H1 (cell line): ENCODE measurements around the gene BLCAP. TPM values are rescaled to one million over a fixed set of nuclear protein-coding genes. Genes with fewer than 3 reads are reported as not detected.

Source experiments
- CTCF ChIA-PET: fragments of 300-600 bp; sonication (Branson Sonifier 250); formaldehyde crosslinking; loops from one replicate; lab custom pipeline; 2021; ENCODE audit not compliant: partially characterized antibody; lab: Charles Lee
- POLR2A ChIA-PET: fragments of 300-600 bp; sonication (Branson Sonifier 250); formaldehyde crosslinking; loops from one replicate; lab custom pipeline; 2021; ENCODE audit warnings: inconsistent platforms; ENCODE audit not compliant: partially characterized antibody; lab: Charles Lee
- DNase-seq, 2 experiments: peaks; one replicate each; pipeline versions ENCODE4 v3.0.0 to v3.0.0-alpha.2; 2010 to 2022; ENCODE audit warnings: low spot score in 2 of 2, low read depth in 1 of 2, mixed read lengths in 1 of 2
- FAIRE-seq: peaks from 2 replicates; lab custom pipeline; 2011; peaks lifted over from hg19 to GRCh38; lab: Jason Lieb, UNC
- H2AFZ ChIP-seq: 2 replicates; pipeline ENCODE4 v1.8.1; 2012; ENCODE audit warnings: low read length, inconsistent platforms
- H2AK5ac ChIP-seq: 2 replicates; pipeline ENCODE4 v1.6.1; 2013; ENCODE audit warnings: low read depth, low read length
- H2BK120ac ChIP-seq: replicated peaks from 2 replicates; pipeline ENCODE3; 2013; ENCODE audit warnings: low read depth, low read length, inconsistent platforms
- H2BK12ac ChIP-seq: 2 replicates; pipeline ENCODE4 v1.6.1; 2013; ENCODE audit warnings: low read depth, low read length
- H2BK15ac ChIP-seq: 2 replicates; pipeline ENCODE4 v1.6.1; 2013; ENCODE audit warnings: low read length
- H2BK20ac ChIP-seq: 2 replicates; pipeline ENCODE4 v1.6.1; 2013; ENCODE audit warnings: low read length
- H2BK5ac ChIP-seq: 2 replicates; pipeline ENCODE4 v1.6.1; 2013; ENCODE audit warnings: low read depth, low read length
- H3K14ac ChIP-seq: 2 replicates; pipeline ENCODE4 v1.6.1; 2013; ENCODE audit warnings: inconsistent platforms; ENCODE audit not compliant: insufficient read length
- H3K18ac ChIP-seq: 2 replicates; pipeline ENCODE4 v1.6.1; 2013; ENCODE audit warnings: low read length; ENCODE audit errors: extremely low read depth
- H3K23ac ChIP-seq: 2 replicates; pipeline ENCODE4 v1.6.1; 2013; ENCODE audit warnings: inconsistent platforms; ENCODE audit not compliant: insufficient read length
- H3K23me2 ChIP-seq: 2 replicates; pipeline ENCODE4 v1.6.1; 2013; ENCODE audit warnings: low read depth, low read length
- H3K27ac ChIP-seq: 2 replicates; pipeline ENCODE4 v1.6.1; 2011; ENCODE audit warnings: low read depth, low read length, inconsistent platforms
- H3K27me3 ChIP-seq, 4 experiments: replicated peaks in 1 of 4; 1 replicate in 1 of 4; 2 replicates in 3 of 4; pipeline versions ENCODE4 v1.6.1 to v1.8.1; 2011 to 2013; ENCODE audit warnings: low read length in 3 of 4, mild to moderate bottlenecking in 3 of 4, inconsistent platforms in 2 of 4, mixed read lengths in 2 of 4, moderate library complexity in 1 of 4; ENCODE audit not compliant: control insufficient read depth in 3 of 4, insufficient read depth in 3 of 4; ENCODE audit errors: extremely low read depth in 1 of 4
- H3K36me3 ChIP-seq, 4 experiments: 2 replicates each; pipeline versions ENCODE4 v1.6.1 to v1.8.1; 2011 to 2013; ENCODE audit warnings: mild to moderate bottlenecking in 4 of 4, low read length in 3 of 4, moderate library complexity in 2 of 4, control low read depth in 1 of 4, inconsistent platforms in 1 of 4; ENCODE audit not compliant: insufficient read depth in 4 of 4, control insufficient read depth in 2 of 4
- H3K4ac ChIP-seq: replicated peaks from 2 replicates; pipeline ENCODE3; 2013; ENCODE audit warnings: low read length, low read depth, mixed read lengths, inconsistent platforms; ENCODE audit not compliant: insufficient read length
- H3K4me1 ChIP-seq, 4 experiments: replicated peaks in 1 of 4; 1 replicate in 1 of 4; 2 replicates in 3 of 4; pipeline versions ENCODE4 v1.6.1 to v1.8.1; 2011 to 2013; ENCODE audit warnings: low read length in 3 of 4, inconsistent platforms in 2 of 4, mixed read lengths in 1 of 4; ENCODE audit not compliant: insufficient read depth in 4 of 4, control insufficient read depth in 3 of 4
- H3K4me2 ChIP-seq, 2 experiments: 2 replicates each; pipeline versions ENCODE4 v1.6.1 to v1.8.1; 2011 to 2013; ENCODE audit warnings: low read depth in 2 of 2, low read length in 2 of 2, control low read depth in 1 of 2, inconsistent platforms in 1 of 2, mild to moderate bottlenecking in 1 of 2; ENCODE audit not compliant: insufficient read depth in 1 of 2
- H3K4me3 ChIP-seq, 4 experiments: fragments of 200-600, 300-600 bp in 1 of 4; sonication (generic), shearing (Covaris generic), sonication (Bioruptor Twin) in 1 of 4; 2 replicates each; pipeline versions ENCODE4 v1.5.1 to v1.8.1; 2011 to 2016; ENCODE audit warnings: low read length in 4 of 4, low read depth in 3 of 4, control low read depth in 2 of 4, inconsistent platforms in 2 of 4, mild to moderate bottlenecking in 2 of 4, mixed read lengths in 1 of 4, moderate library complexity in 1 of 4; ENCODE audit not compliant: insufficient read depth in 2 of 4; ENCODE audit errors: extremely low read depth in 1 of 4
- H3K56ac ChIP-seq: replicated peaks from 2 replicates; pipeline ENCODE3; 2013; ENCODE audit warnings: low read depth, mild to moderate bottlenecking, mixed read lengths, low read length, inconsistent platforms; ENCODE audit not compliant: insufficient read length
- H3K79me1 ChIP-seq: 2 replicates; pipeline ENCODE4 v1.6.1; 2013; ENCODE audit warnings: low read depth, low read length, control low read depth
- H3K79me2 ChIP-seq, 2 experiments: 2 replicates each; pipeline versions ENCODE4 v1.6.1 to v1.8.1; 2012 to 2013; ENCODE audit warnings: low read length in 2 of 2, mild to moderate bottlenecking in 2 of 2, inconsistent platforms in 1 of 2; ENCODE audit not compliant: insufficient read depth in 2 of 2, control insufficient read depth in 1 of 2
- H3K9ac ChIP-seq, 4 experiments: replicated peaks in 1 of 4; 1 replicate in 1 of 4; 2 replicates in 3 of 4; pipeline versions ENCODE4 v1.6.1 to v1.8.1; 2011 to 2013; ENCODE audit warnings: low read depth in 3 of 4, low read length in 3 of 4, control low read depth in 2 of 4, mild to moderate bottlenecking in 2 of 4, moderate library complexity in 2 of 4, inconsistent platforms in 1 of 4; ENCODE audit errors: extremely low read depth in 1 of 4
- H3K9me3 ChIP-seq, 2 experiments: 2 replicates each; pipeline versions ENCODE4 v1.6.1 to v1.8.1; 2012 to 2013; ENCODE audit warnings: mild to moderate bottlenecking in 2 of 2, moderate library complexity in 2 of 2, control low read depth in 1 of 2, inconsistent platforms in 1 of 2, low read depth in 1 of 2, low read length in 1 of 2, mixed read lengths in 1 of 2; ENCODE audit not compliant: insufficient read depth in 2 of 2
- H4K20me1 ChIP-seq, 2 experiments: replicated peaks in 1 of 2; 2 replicates each; pipeline versions ENCODE3 to v1.8.1; 2011 to 2013; ENCODE audit warnings: inconsistent platforms in 2 of 2, low read length in 2 of 2, mild to moderate bottlenecking in 1 of 2; ENCODE audit not compliant: insufficient read depth in 2 of 2, control insufficient read depth in 1 of 2
- H4K5ac ChIP-seq: 2 replicates; pipeline ENCODE4 v1.6.1; 2013; ENCODE audit warnings: low read length, low read depth, mixed read lengths, inconsistent platforms; ENCODE audit not compliant: insufficient read length
- H4K8ac ChIP-seq: 2 replicates; pipeline ENCODE4 v1.8.0; 2013; ENCODE audit warnings: mild to moderate bottlenecking, moderate library complexity, low read length, inconsistent platforms; ENCODE audit not compliant: insufficient read depth; ENCODE audit errors: extremely low read depth
- H4K91ac ChIP-seq: replicated peaks from 2 replicates; pipeline ENCODE3; 2013; ENCODE audit warnings: low read length, mixed read lengths, inconsistent platforms; ENCODE audit not compliant: insufficient read length
- CBX8 ChIP-seq: fragments of 300-800, 300-1000 bp; sonication (generic); IDR thresholded peaks from 2 replicates; pipeline ENCODE4 v1.7.1; 2016; ENCODE audit warnings: low read depth, low read length, borderline replicate concordance
- FOSL1 ChIP-seq: IDR thresholded peaks from 2 replicates; pipeline ENCODE4 v1.6.1; 2011; ENCODE audit warnings: mild to moderate bottlenecking, low read depth, low read length, moderate library complexity; ENCODE audit not compliant: insufficient read depth
- GTF2F1 ChIP-seq: IDR thresholded peaks from 2 replicates; pipeline ENCODE4 v1.6.1; 2012; ENCODE audit warnings: low read depth, low read length, improper control_type of control experiment, borderline replicate concordance
- HDAC2 ChIP-seq, 2 experiments: fragments of 300-600 bp in 1 of 2; sonication (generic) in 1 of 2; IDR thresholded peaks; 2 replicates each; pipeline ENCODE4 v1.6.1; 2011 to 2012; ENCODE audit warnings: low read depth in 2 of 2, low read length in 2 of 2, mild to moderate bottlenecking in 2 of 2, moderate library complexity in 2 of 2, borderline replicate concordance in 1 of 2, inconsistent platforms in 1 of 2
- NRF1 ChIP-seq: IDR thresholded peaks from 2 replicates; pipeline ENCODE4 v1.6.1; 2011; ENCODE audit warnings: mild to moderate bottlenecking, low read depth, low read length, improper control_type of control experiment
- POLR2AphosphoS5 ChIP-seq: IDR thresholded peaks from 2 replicates; pipeline ENCODE4 v1.6.1; 2011; ENCODE audit warnings: low read depth, low read length
- SIN3A ChIP-seq, 2 experiments: IDR thresholded peaks in 1 of 2; conservative IDR thresholded peaks in 1 of 2; 2 replicates each; pipeline ENCODE4 v1.6.1; 2011 to 2012; ENCODE audit warnings: low read length in 2 of 2, improper control_type of control experiment in 1 of 2, low read depth in 1 of 2, mild to moderate bottlenecking in 1 of 2
- TAF1 ChIP-seq: IDR thresholded peaks from 2 replicates; pipeline ENCODE4 v1.6.1; 2011; ENCODE audit warnings: mild to moderate bottlenecking, low read depth, low read length
- YY1 ChIP-seq: IDR thresholded peaks from 2 replicates; pipeline ENCODE4 v1.6.1; 2011; ENCODE audit warnings: low read depth, mild to moderate bottlenecking, low read length
- WGBS, 2 experiments: shearing (Covaris generic) in 1 of 2; methylation state at CpG; one replicate each; pipeline versions ENCODE4 v1.1.6 to v1.1.7; 2013 to 2015; ENCODE audit warnings: low lambda C conversion rate in 2 of 2, mixed read lengths in 2 of 2, inconsistent platforms in 1 of 2, low coverage in 1 of 2, missing lambda C conversion rate in 1 of 2; ENCODE audit not compliant: insufficient replicate concordance in 2 of 2, insufficient coverage in 1 of 2, insufficient read length in 1 of 2; ENCODE audit errors: extremely low coverage in 1 of 2, missing lambda C conversion rate in 1 of 2; 5-methylcytosine and 5-hydroxymethylcytosine counted together
- polyA plus RNA-seq, 7 experiments: library from polyadenylated mRNA; depleted of rRNA in 3 of 7; stranded (reverse) in 5 of 7; unstranded in 2 of 7; fragments of >200 nt in 5 of 7; fragments of 200-250 nt in 2 of 7; gene quantifications; 1 replicate in 5 of 7; 2 replicates in 1 of 7; 4 replicates in 1 of 7; pipeline versions ENCODE4 v1.2.1 to v1.2.3, GENCODE V29; 2011 to 2013; ENCODE audit warnings: missing spikeins in 2 of 7, mixed read lengths in 2 of 7
- total RNA-seq: library from RNA; stranded (reverse); fragmentation: NEBNext Ultra II Directional; extraction: Animal tissue kit (Norgen Biotek cat#: 25700); gene quantifications from 2 replicates; pipeline ENCODE4 v1.2.1, GENCODE V29; 2021

BLCAP gene
- total and polyA plus RNA-seq, 2 of the 8 experiments (the other 6 are each of a cell fraction or from before 2014, with no cell fraction given): 60.3 to 72.2 TPM

- H4K20me1 ChIP-seq: peaks cover 15 to 43% of the 10 kb centered on the region in 2 experiments
- H2BK5ac ChIP-seq: peak within 1 kb of the TSS; percentile 46
- H2BK15ac ChIP-seq: 0 out of 2 replicates have a peak within 1 kb of the TSS, but pooled peaks have one; percentile 22
- WGBS, 2 experiments: 51% methylated on average over 64 of the region's 69 CpGs; no CpG with 5 or more reads in 1 of the 2 experiments
- ChIA-PET CTCF (interaction anchor here (0.8 to 2.9 kb wide), 5 partner anchors 12 to 125 kb away, joined by 3 to 12 read pairs (median 4); no protein-coding TSS in a partner anchor), POLR2A (interaction anchor here (0.6 to 8.2 kb wide), 15 partner anchors 10 to 910 kb away, joined by 3 to 116 read pairs (median 5); no protein-coding TSS in a partner anchor)
- H3K4ac ChIP-seq: no peak within 1 kb of the TSS
- peak in 1 of 2 experiments; percentile 80 for DNase-seq
- H2BK12ac ChIP-seq: peak within 1 kb of the TSS; percentile 72; the same call in 1 of the 2 replicates
- H4K91ac ChIP-seq: peak within 1 kb of the TSS; percentile 56
- H3K18ac ChIP-seq: peak within 1 kb of the TSS; percentile 63; the same call in 1 of the 2 replicates
- H3K79me2 ChIP-seq: peaks cover 16 to 93% of the 10 kb centered on the region in 2 experiments
- peaks cover 39% of the 10 kb centered on the region for H3K79me1 ChIP-seq
- no peak within 1 kb of the TSS for H3K56ac ChIP-seq
- peak within 1 kb of the TSS; percentile 47 to 66 (median 56) for H3K4me3 ChIP-seq
- H3K9ac ChIP-seq: peak within 1 kb of the TSS; percentile 56 to 74 (median 69)
- H3K27me3 ChIP-seq: no peaks in the 10 kb centered on the region; a peak in 1 of 7 replicates
- peaks cover 0 to 5% of the 10 kb centered on the region in 2 experiments; a peak in 1 of 4 replicates for H3K9me3 ChIP-seq
- no peak for FAIRE-seq
- H4K8ac ChIP-seq: peak within 1 kb of the TSS; percentile 57; the same call in 1 of the 2 replicates
- peaks cover 0 to 12% (median 6%) of the 10 kb centered on the region in 4 experiments; a peak in 5 of 8 replicates for H3K36me3 ChIP-seq
- H2BK120ac ChIP-seq: no peak within 1 kb of the TSS
- H3K23ac ChIP-seq: no peak within 1 kb of the TSS
- peak within 1 kb of the TSS; percentile 75 to 87 for H3K4me2 ChIP-seq
- H2AK5ac ChIP-seq: no peak within 1 kb of the TSS
- peaks cover 15 to 50% (median 34%) of the 10 kb centered on the region in 4 experiments for H3K4me1 ChIP-seq
- H4K5ac ChIP-seq: no peak within 1 kb of the TSS
- peak within 1 kb of the TSS; percentile 31 for H3K27ac ChIP-seq
- H2AFZ ChIP-seq: no peak within 1 kb of the TSS
- no peaks in the 10 kb centered on the region; the same call in 1 of the 2 replicates for H3K23me2 ChIP-seq
- no peak within 1 kb of the TSS for H3K14ac ChIP-seq
- 0 out of 2 replicates have a peak within 1 kb of the TSS, but pooled peaks have one; percentile 35 for H2BK20ac ChIP-seq
- TF ChIP-seq NRF1 (peak; percentile 41; the same call in 1 of the 2 replicates), TAF1 (peak; percentile 84), HDAC2 (IDR thresholded peaks at IDR 0.05; ENCODE audit: borderline replicate concordance in 1 of 2, low read depth in 2 of 2, low read length in 2 of 2) (0 out of 4 replicates have a peak, but pooled peaks of 1 of the 2 experiments have one; percentile 35), CBX8 (no peak), FOSL1 (no peak), YY1 (peak; percentile 49; the same call in 1 of the 2 replicates), GTF2F1 (peak; percentile 18; the same call in 1 of the 2 replicates), SIN3A (conservative IDR thresholded peaks at IDR 0.05 in 1 of 2, IDR thresholded peaks at IDR 0.05 in 1 of 2; ENCODE audit: low read depth in 1 of 2, low read length in 2 of 2) (0 out of 4 replicates have a peak, but pooled peaks of 1 of the 2 experiments have one; percentile 18), POLR2AphosphoS5 (peak; percentile 94)
Observed at GRCh38 chr20:37521061-37521771, 6.5 kb downstream of the BLCAP start, which contains the start of gene NNAT. TSS of gene NNAT (plus strand) at chr20:37521250. CDS start at chr20:37521332, 82 bp downstream.
